A673 (cell line): Measurements from ENCODE around the gene TPK1.

ENCODE experiments used
- EZH2 ChIP-seq: fragments of 200-600 bp; sonication (generic); IDR thresholded peaks from 2 replicates; pipeline ENCODE4 v1.6.1; 2017; ENCODE audit warnings: borderline replicate concordance, low read depth, mild to moderate bottlenecking, mixed read lengths, antibody characterized with exemption, low read length; ENCODE audit not compliant: poor library complexity, severe bottlenecking
- TF ChIP-seq, protein P1 (sequence below): fragments of 300-800, 200-600 bp; sonication (generic); conservative IDR thresholded peaks from 2 replicates; pipeline ENCODE4 v1.5.1; 2017; ENCODE audit warnings: low read depth, mild to moderate bottlenecking, antibody characterized with exemption, low read length, moderate library complexity, mixed read lengths

DNA sequence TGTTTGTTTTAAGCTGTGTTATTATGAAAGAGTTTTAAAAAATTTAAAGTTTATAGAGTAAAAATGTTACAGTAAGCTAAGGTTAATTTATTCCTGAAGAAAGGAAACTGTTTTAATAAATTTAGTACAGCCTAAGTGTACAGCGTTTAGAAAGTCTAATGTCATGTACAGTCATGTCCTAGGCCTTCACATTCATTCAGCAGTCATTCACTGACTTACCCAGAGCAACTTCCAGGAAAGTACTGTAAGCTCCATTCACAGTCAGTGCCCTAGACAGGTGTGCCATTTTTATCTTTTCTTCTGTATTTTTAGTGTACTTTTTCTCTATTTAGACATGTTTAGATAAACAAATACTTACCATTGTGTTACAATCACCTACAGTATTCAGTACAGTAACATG lies 126.8 kb downstream of the TPK1 start:
- no peak for TF ChIP-seq EZH2
- TF ChIP-seq, protein P1, sequence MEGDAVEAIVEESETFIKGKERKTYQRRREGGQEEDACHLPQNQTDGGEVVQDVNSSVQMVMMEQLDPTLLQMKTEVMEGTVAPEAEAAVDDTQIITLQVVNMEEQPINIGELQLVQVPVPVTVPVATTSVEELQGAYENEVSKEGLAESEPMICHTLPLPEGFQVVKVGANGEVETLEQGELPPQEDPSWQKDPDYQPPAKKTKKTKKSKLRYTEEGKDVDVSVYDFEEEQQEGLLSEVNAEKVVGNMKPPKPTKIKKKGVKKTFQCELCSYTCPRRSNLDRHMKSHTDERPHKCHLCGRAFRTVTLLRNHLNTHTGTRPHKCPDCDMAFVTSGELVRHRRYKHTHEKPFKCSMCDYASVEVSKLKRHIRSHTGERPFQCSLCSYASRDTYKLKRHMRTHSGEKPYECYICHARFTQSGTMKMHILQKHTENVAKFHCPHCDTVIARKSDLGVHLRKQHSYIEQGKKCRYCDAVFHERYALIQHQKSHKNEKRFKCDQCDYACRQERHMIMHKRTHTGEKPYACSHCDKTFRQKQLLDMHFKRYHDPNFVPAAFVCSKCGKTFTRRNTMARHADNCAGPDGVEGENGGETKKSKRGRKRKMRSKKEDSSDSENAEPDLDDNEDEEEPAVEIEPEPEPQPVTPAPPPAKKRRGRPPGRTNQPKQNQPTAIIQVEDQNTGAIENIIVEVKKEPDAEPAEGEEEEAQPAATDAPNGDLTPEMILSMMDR, result no peak
